HG02763 (cell line): ENCODE data around the gene SYT1.

Experiments used
- ATAC-seq: cut with Tn5 transposase; IDR thresholded peaks from one replicate; pipeline ENCODE4 v1.9.1; 2021; ENCODE audit warnings: mild to moderate bottlenecking, moderate library complexity; ENCODE audit not compliant: unreplicated experiment

The SYT1 gene

DNA sequence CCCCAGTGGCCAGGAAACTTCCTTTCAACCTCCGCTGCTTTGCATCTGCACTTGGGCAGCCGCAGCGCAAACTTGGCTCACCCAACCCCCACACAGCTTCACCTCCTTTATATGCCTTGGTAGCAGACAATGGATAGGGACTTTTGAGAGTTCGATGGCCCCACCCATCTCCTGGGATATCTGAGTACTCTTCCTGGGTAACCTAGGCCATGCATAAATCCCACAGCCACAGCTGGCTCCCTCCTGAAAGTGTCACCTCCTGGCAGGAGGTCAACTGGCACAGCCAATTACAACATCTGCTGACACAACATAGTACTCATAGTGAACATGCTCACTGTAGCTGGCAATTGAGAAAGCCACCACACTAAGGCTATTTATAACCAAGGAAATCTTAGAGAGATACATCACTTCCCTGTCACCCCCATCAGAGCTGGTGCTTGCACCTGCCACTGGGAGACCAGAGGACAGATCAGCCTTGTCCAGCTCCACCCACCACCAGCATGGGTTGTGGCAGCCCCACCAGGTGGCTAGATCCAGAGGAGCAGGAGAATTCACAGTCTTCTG, 410.0 kb downstream of the SYT1 start:
- ATAC-seq: no peak

DNA sequence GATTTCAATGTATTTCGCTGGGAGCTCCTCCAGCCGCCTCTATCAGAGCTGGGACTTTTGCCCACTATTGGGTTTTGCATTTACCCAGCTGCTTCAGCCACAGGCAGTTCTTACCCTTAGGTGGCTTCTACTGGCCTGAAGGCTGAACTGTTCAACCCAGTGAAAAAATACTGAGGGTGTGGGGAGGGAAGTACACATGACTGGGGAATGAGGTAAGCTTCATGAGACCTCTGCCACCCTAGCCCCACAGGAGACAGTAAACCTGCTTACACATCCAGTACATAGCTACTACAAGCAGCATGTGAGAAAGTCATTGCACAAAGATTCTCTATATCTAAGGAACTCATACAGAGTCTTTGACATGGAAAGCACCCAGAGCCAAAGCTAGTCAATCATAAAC, 411.1 kb downstream of the SYT1 start:
- ATAC-seq: no peak

DNA sequence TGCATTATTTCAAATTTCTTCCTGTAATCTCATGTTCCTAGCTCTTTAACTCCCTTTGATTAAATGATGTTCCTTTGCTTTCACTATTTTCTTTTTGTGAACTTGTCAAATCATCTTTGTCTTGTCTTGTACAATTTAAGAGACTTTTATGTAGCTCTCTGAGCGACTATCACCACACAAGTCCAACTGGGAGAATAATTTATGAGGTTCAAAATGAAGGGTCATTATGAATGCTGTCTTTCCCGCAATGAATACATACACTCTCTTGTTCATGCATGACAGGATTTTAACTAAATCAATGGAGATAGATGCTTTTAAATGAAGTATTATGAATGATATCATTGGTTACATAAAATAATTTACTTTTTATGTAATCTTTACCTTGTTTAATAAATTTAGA, 418.8 kb downstream of the SYT1 start:
- no peak for ATAC-seq

GRCh38 chr12:79288911-79289310, 424.3 kb downstream of the SYT1 start:
- ATAC-seq: no peak

GRCh38 chr12:79291711-79292110, 427.1 kb downstream of the SYT1 start:
- ATAC-seq: no peak

- no peak for ATAC-seq
Observed at GRCh38 chr12:79294590-79294989, 430.0 kb downstream of the SYT1 start.

DNA sequence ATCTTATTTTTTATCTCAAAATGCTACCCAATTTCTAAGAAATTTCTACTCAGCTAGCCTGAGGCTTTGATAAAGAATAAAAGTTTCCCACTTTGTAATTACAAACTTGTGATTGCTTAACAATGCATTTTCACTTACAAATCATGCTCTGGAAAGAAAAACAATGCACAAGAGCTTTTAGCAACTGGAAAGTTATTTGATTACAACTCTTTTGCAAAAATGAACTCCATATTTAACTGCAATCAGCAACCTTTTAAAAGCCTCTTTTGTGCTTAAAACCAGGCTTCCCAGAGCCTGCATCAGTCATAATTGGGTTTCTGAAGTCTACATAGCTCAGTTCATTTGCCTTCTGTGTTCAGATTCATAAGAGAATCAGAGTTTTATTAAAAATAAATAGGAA, 431.0 kb downstream of the SYT1 start:
- ATAC-seq: no peak

GRCh38 chr12:79296133-79296532, 431.6 kb downstream of the SYT1 start:
- no peak for ATAC-seq

DNA sequence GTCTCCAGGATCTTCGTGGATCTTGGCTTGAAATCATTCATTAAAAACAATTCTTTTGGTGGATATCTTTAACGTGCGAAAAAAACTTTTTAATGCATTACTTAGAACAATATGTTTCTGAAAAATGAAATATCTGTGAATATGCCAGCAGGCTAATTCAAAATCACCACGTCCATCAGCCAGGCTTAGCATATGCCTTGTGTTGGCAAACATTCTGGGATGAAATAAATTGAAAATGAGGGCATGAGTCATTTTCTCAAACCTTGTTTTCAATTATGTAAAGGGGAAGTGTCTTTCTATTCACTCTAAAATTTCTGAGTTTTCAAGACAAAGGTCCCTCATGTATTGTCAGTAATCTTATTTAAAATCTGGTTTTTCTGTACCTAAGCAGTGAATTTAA, 432.3 kb downstream of the SYT1 start:
- no peak for ATAC-seq

DNA sequence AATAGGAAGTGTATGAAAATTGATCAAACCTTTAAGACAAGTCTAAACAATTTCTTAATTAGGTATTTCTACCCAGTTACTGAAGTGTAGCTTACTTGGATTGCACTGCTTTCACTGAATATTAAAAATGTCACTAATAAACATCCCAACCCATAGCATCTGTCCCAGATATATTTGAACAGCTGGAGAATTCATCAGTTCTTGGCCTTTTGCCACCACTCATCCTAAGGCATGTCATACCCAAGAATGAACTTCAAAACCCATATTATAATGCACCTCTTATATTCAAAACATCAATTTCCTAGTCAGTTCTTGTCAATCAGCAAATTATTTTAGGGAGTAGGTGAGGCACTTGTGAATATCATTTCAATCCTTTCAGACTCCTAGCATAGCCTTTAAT, 433.9 kb downstream of the SYT1 start:
- ATAC-seq: no peak

DNA sequence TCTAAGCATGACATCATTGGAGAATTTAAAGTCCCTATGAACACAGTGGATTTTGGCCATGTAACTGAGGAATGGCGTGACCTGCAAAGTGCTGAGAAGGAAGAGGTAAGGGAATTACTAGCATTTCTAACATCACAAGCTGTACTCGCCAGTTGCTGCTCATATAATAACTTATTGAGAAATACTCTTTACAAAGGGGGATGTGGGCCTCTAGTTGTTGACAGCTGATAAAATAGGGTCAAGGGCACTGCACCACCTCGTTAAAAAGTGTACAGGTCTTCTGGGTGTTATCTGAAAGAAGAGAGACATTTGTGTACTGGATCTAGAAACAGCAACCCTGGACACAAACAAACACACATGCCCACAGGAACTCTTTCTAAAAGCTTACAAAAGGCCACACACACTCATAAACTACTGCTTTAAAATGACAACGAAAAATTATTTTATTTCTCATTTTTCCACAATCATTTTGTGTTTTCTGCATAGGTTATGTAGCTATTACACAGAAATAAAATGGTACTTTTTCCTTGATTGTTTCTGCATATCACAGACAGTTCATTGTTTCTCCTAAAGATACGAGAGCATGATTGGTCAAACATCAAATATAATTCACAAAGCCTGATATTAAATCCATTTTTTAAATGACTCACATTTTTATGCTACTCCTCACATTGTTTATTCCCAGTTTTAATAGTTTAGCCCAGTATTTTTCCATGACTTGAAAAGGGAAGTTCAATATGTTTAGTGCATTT, 435.0 kb downstream of the SYT1 start:
- ATAC-seq: no peak

DNA sequence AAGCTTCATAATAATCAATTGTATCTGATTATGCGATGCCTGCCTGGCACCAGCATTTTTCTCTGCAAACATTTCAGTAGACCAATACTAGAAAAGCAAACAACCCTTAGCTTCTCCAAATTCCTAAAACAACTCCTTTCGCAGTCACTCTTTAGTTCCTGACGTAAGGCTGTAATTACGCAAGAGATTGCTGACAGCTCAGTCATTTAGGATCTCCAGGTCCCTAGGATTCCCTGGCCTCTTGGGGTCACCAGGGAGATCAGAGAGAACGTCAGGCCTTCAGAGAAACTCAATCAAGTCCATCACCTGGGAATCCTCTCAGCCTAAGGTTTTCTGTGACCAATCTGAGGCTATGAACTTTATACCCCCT, 435.6 kb downstream of the SYT1 start:
- no peak for ATAC-seq

DNA sequence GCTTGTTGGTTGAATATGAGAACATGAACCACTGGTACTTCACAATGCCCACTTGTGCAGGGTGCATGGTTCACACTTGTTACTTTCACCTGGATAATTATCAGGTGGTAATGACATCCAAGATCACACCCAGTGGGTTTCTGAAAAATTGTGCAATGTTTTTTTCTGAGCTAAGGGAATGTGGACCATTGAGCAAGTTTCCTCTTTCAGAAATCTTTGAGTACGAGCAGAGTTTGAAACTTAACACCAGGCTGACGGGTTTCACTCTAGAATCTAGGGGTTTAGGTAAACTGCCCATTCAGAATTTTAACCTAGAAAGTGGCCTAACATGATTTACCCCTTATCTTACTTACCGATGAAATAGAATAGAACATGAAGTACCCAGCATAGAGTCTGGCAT, 436.6 kb downstream of the SYT1 start:
- no peak for ATAC-seq

GRCh38 chr12:79302162-79302814, 437.7 kb downstream of the SYT1 start:
- ATAC-seq: no peak

- no peak for ATAC-seq
Observed at GRCh38 chr12:79307340-79307739, 442.8 kb downstream of the SYT1 start.

DNA sequence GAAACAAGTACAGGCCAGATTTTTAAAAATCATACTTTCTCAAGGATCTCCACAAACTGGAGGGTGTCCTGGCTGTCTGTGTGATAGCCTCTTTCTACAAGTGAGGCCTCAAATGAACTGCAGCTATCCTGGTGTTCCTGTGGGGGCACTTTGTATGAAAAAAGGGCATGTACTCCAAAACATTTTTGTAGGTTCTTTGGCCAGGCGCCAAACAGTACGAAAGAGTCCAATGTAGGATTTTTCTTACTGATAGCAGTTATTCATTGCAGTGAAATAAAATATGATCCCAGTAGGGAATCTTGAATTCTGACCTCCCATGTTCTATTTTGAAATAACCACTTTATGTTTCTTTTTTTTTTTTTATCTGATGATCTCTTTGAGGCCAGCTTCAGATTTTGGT, 444.5 kb downstream of the SYT1 start:
- ATAC-seq: no peak

DNA sequence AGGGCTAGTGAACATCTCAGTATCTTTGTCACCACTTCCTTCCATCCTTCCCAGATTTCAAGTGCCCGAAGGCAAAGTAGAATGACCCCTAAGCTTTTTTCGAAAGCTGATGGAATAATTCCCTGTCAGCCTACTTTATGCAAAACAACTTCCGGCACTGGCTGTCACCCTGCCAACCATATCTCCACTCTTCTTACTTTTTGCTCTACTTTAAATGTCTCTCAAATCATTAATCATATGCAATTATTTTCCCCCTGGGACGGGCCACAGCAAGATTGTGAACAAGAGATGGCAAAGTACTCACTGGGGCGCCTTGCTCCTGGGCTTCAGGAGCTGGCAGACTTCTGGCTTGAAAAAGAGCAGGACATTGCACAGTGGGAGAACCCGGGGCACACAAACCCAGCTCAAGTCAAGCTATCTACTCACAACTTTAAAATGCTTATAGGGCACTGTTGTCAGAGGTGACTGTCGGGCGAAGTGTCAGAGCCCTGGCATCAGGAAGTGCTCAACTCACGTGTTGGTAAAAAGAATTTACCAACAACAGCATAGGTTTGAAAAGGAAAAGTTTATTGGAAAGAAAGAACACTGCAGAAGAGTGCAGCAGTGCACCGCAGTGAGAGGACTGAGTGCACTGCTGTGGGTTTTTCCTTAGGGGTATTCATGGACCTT, 452.7 kb downstream of the SYT1 start:
- no peak for ATAC-seq

GRCh38 chr12:79322905-79323304, 458.3 kb downstream of the SYT1 start:
- ATAC-seq: no peak

- no peak for ATAC-seq
Observed at GRCh38 chr12:79324571-79324970, 460.0 kb downstream of the SYT1 start.

DNA sequence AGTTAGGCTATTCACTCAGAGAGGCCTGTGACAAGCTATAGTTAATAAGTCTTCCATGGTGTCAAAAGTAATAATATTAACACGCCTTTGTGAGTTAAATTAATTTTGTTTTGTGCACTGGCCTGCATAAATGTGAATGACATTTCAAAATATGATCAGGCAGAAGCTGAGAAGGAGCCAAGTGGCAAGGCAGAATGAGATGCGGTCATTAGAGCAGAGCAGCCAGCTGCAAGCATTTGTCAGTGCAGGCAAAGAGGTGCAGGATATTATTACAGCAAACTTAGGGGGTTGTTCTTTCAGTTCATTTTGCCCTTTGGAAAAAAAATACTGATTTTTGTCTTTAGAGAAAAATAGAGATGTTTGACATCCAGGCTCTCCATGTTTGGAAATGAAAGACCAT, 461.6 kb downstream of the SYT1 start:
- ATAC-seq: no peak

GRCh38 chr12:79326663-79327062, 462.1 kb downstream of the SYT1 start:
- ATAC-seq: no peak

- no peak for ATAC-seq
Observed at GRCh38 chr12:79327465-79327864, 462.9 kb downstream of the SYT1 start.
